GM18502 (cell line): ENCODE measurements around the gene PPFIBP1.
"Not testable (repeated sequence)": the region's sequence is repeated elsewhere in the genome, so short reads cannot be mapped to it uniquely, and the experiment has no call there.

Source experiments
- ATAC-seq: cut with Tn5 transposase; IDR thresholded peaks from one replicate; pipeline ENCODE4 v1.9.1; 2021; ENCODE audit warnings: mild to moderate bottlenecking; ENCODE audit not compliant: unreplicated experiment, poor library complexity

The PPFIBP1 gene

GRCh38 chr12:27734321-27734720, 210.3 kb downstream of the PPFIBP1 start:
- ATAC-seq = not testable (repeated sequence)

DNA sequence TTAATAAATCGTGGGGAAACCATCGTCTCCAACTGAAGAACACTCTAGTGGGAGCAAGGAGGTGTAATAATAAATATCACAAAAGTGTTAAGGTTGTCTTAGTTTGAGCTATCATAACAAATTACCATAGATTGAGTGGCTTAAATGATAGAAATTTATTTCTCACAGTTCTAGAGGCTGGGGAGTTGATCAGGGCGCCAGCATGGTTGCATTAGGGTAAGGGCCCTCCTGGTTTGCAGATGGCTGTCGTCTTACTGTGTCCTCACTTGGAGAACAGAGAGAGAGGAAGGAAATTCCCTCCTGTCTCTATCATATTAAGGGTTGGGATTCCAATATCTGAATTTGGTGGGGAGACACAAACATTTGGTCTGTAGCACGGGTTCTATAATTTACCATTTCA, 219.6 kb downstream of the PPFIBP1 start:
- no peak for ATAC-seq
